MCF 10A (cell line): Measurements from ENCODE around the gene ZNF484. TPM values are rescaled to one million over a fixed set of nuclear protein-coding genes. Genes with fewer than 3 reads are reported as not detected.

Experiments used
- Bru-seq: library from RNA; stranded (reverse); fragments of 400-500 nt; gene quantifications from one replicate; lab custom pipeline; 2021; lab: Mats Ljungman, UMichigan
- BruChase-seq, 2 experiments: library from RNA; stranded (reverse); fragments of 400-500 nt; gene quantifications; one replicate each; lab custom pipeline; 2021; lab: Mats Ljungman, UMichigan
- BruUV-seq: library from RNA; stranded (reverse); fragments of 400-500 nt; replicated peaks from 2 replicates; lab custom pipeline; 2021; lab: Mats Ljungman, UMichigan
- CTCF ChIA-PET: fragments of 300-600 bp; sonication (Branson Sonifier 250); formaldehyde crosslinking; extraction: SDS; loops from one replicate; lab custom pipeline; 2021; ENCODE audit warnings: antibody characterized with exemption, inconsistent platforms; lab: Yijun Ruan, JAX
- POLR2A ChIA-PET: fragments of 300-600, 350-650 bp; sonication (Branson Sonifier 250); formaldehyde crosslinking; extraction: SDS; loops from one replicate; lab custom pipeline; 2020; ENCODE audit warnings: antibody characterized with exemption, inconsistent platforms; lab: Yijun Ruan, JAX
- DNase-seq: peaks from one replicate; pipeline ENCODE4 v3.0.0-alpha.2; 2018; ENCODE audit not compliant: unreplicated experiment
- H3K27ac Mint-ChIP-seq: one replicate; pipeline ENCODE4 v1.8.0; 2022; ENCODE audit warnings: mild to moderate bottlenecking, low read depth, mixed read lengths; ENCODE audit not compliant: unreplicated experiment
- H3K27me3 Mint-ChIP-seq: one replicate; pipeline ENCODE4 v1.8.0; 2022; ENCODE audit warnings: mixed read lengths; ENCODE audit not compliant: insufficient read depth, unreplicated experiment
- H3K36me3 Mint-ChIP-seq: one replicate; pipeline ENCODE4 v1.8.0; 2022; ENCODE audit warnings: mild to moderate bottlenecking, moderate library complexity, mixed read lengths; ENCODE audit not compliant: insufficient read depth, unreplicated experiment
- H3K4me1 Mint-ChIP-seq: one replicate; pipeline ENCODE4 v1.8.0; 2022; ENCODE audit warnings: mixed read lengths; ENCODE audit not compliant: insufficient read depth, unreplicated experiment
- H3K4me3 Mint-ChIP-seq: one replicate; pipeline ENCODE4 v1.8.0; 2022; ENCODE audit warnings: mild to moderate bottlenecking, moderate library complexity, mixed read lengths; ENCODE audit not compliant: unreplicated experiment
- H3K9me3 Mint-ChIP-seq: one replicate; pipeline ENCODE4 v1.8.0; 2022; ENCODE audit warnings: mixed read lengths; ENCODE audit not compliant: unreplicated experiment
- intact Hi-C: fragments of 100-400 bp; cut with micrococcal nuclease; formaldehyde crosslinking; loops from 2 replicates; pipeline ENCODE4 v1.14.1; 2022
- long read RNA-seq: library from polyadenylated mRNA; stranded (forward); transcript quantifications from one replicate; pipeline ENCODE4 v2.0.0, GENCODE V29; 2022
- total RNA-seq: library from RNA; stranded (reverse); gene quantifications from 2 replicates; pipeline ENCODE4 v1.2.3, GENCODE V29; 2022
- TF ChIP-seq, protein P1 (sequence below): fragments of 200-600 bp; IDR thresholded peaks from one replicate; pipeline ENCODE4 v1.8.0; 2022; ENCODE audit warnings: antibody characterized with exemption, mild to moderate bottlenecking; ENCODE audit not compliant: unreplicated experiment

The ZNF484 gene
- 7.1 and 7.3 TPM in 2 replicates for total RNA-seq
- Bru-seq, nascent RNA: percentile 77 among the genes with signal in this experiment
- BruChase-seq, experiment 1, labeled RNA remaining after a 6-hour chase: percentile 83 among the genes with signal in this experiment
- percentile 79 among the genes with signal in this experiment for BruChase-seq, experiment 2, labeled RNA remaining after a 2-hour chase
- long read RNA-seq, partial matches to known transcripts: 0 of 8 reads
- long read RNA-seq, other reads (novel, unspliced or antisense): 3 of 8 reads

DNA sequence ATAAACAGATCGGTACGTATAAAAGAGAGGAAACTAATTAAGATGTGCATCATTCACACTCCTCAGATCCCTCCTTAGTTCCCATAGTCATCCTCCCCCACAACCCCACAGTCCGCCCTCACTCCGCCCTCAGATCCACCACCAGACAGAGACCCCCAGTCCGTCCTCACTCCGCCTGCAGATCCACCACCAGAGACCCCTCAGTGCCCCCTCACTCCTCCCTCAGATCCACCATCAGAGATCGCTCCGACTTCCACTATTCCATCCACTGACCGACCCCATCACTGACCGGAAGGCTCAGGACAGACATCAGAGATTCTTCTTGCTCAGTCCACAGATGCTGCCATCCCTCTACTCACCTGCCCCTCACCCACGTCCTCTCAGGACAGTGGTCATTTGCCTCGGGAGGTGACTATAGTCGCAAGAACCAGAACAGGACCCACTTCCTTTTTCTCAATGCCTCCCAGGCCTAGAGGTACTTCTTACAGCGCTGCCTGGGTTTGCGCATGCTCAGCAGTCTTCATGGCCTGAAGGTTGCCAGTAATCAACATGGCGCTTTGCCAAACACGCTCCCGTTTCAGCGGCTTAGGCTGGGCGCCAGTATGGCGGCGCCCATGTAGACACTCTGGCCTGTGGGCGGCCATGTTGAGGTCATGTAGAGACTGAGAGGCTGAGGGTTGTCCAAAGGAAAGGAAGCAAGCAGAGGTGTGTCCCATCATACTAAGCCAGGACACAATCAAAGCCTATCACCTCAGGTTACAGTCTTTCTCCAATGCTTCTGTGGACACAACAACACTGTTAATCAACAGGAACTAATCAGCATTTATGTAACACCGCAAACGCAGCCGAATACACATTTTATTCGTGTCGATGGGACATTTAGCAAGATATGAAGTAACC, at the start of gene ZNF484:
Gene ZNF484, minus strand, starts transcription at position 508 of the 900 bp plus-strand sequence. CDS start 3,009 bp downstream, outside the sequence.
- CTCF ChIA-PET: interaction anchor here (0.9 kb wide), 1 partner anchor 79 kb away, joined by 3 read pairs; no protein-coding TSS in a partner anchor

DNA sequence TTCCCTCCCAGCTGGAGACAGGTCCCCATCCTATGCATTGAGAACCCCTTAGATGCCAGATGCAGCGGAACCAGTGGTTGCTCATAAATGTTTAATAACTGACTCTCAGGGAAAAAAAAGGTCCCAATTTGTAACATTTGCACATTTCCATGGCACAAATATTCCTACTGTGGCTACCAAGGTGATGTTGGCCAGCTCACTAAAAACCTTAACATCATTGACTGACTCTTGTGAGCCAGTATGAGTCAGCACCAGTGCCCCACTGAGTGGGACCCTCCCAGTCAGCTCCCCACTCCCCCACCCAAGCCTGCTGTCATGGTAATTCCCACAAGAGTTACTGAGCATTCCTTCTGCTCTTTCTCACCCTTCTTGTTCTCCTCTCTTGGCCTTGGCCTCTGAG, 42.6 kb upstream of the ZNF484 start:
- H3K36me3 Mint-ChIP-seq: no peaks in the 10 kb centered on the region

More for the DNA sequence above, at the start of gene ZNF484:
- Mint-ChIP-seq H3K4me1 (peaks cover 29% of the 10 kb centered on the region), H3K27ac (peak within 1 kb of the TSS; percentile 97), H3K27me3 (no peaks in the 10 kb centered on the region), H3K36me3 (peaks cover 11% of the 10 kb centered on the region), H3K4me3 (peak within 1 kb of the TSS; percentile 96), H3K9me3 (no peaks in the 10 kb centered on the region)
- TF ChIP-seq, protein P1, sequence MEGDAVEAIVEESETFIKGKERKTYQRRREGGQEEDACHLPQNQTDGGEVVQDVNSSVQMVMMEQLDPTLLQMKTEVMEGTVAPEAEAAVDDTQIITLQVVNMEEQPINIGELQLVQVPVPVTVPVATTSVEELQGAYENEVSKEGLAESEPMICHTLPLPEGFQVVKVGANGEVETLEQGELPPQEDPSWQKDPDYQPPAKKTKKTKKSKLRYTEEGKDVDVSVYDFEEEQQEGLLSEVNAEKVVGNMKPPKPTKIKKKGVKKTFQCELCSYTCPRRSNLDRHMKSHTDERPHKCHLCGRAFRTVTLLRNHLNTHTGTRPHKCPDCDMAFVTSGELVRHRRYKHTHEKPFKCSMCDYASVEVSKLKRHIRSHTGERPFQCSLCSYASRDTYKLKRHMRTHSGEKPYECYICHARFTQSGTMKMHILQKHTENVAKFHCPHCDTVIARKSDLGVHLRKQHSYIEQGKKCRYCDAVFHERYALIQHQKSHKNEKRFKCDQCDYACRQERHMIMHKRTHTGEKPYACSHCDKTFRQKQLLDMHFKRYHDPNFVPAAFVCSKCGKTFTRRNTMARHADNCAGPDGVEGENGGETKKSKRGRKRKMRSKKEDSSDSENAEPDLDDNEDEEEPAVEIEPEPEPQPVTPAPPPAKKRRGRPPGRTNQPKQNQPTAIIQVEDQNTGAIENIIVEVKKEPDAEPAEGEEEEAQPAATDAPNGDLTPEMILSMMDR: no peak
- POLR2A ChIA-PET: interaction anchor here (0.7 to 1.0 kb wide), 2 partner anchors 77 to 78 kb away, joined by 3 read pairs; no protein-coding TSS in a partner anchor
- peak; percentile 99 for DNase-seq
- no TSS peak for BruUV-seq
- intact Hi-C loops: no loop called here

DNA sequence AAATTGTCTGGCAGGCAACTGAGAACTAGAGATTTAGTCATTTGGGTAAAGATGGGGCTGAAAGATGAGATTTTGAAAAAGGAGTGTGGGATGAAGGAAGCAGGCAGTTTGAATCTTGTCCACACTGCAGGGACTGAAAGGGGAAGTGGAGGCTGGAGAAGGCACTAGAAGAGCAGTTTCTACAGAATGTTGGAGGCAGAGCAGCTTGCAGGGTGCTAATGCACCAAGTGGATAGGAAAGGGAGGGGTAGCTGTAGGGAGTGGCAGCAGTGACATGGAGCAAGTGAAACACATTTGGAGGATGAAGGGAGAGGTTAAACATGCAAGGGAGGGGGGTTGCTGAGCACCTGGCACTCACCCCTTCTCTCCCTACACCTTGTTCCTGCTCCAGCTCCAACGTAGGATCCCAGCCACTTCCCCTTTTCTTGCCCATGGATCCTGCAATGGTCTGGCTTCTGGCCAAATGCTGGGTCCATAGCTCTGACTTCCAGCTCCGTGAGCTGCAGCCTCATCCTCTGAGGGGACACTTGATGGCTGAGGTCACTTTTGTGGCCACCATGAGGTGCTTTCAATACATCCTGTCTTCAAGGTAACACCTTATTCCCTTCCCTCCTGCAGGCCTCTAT, 39.5 kb upstream of the ZNF484 start:
- H3K4me3 Mint-ChIP-seq: no peak overlapping the region

More for the DNA sequence above, 42.6 kb upstream of the ZNF484 start:
- Mint-ChIP-seq H3K4me3 (no peak overlapping the region), H3K9me3 (no peaks in the 10 kb centered on the region), H3K27me3 (peaks cover 11% of the 10 kb centered on the region), H3K27ac (no peak overlapping the region), H3K4me1 (no peaks in the 10 kb centered on the region)
- no TSS peak for BruUV-seq
- TF ChIP-seq, protein P1: no peak
- DNase-seq: no peak
- ChIA-PET POLR2A (interaction anchor here (1.2 kb wide), 1 partner anchor 9 kb away, joined by 3 read pairs; no protein-coding TSS in a partner anchor), CTCF (interaction anchor here (0.6 kb wide), 1 partner anchor 29 kb away, joined by 3 read pairs; no protein-coding TSS in a partner anchor)
- intact Hi-C loops: no loop called here

More for the DNA sequence above, 39.5 kb upstream of the ZNF484 start:
- ChIA-PET POLR2A (no interaction called here), CTCF (no interaction called here)
- BruUV-seq: no TSS peak
- TF ChIP-seq, protein P1: no peak
- DNase-seq: no peak
- no peaks in the 10 kb centered on the region for H3K9me3 Mint-ChIP-seq
- H3K27ac Mint-ChIP-seq: no peak overlapping the region
- peaks cover 21% of the 10 kb centered on the region for H3K27me3 Mint-ChIP-seq
- no peaks in the 10 kb centered on the region for H3K4me1 Mint-ChIP-seq
- H3K36me3 Mint-ChIP-seq: no peaks in the 10 kb centered on the region
- intact Hi-C loops: no loop called here
